Posterior cingulate gyrus (tissue), 11 donors: ENCODE measurements around the gene TSPAN17.

Source experiments
- DNase-seq, 10 donors: peaks; one replicate each; pipeline versions ENCODE4 v3.0.0 to v3.0.0-alpha.2; 2020 to 2021; ENCODE audit warnings: mixed read lengths in 3 of 10
- intact Hi-C: fragments of 100-400 bp; cut with DNase I; formaldehyde crosslinking; loops from one replicate; pipeline ENCODE4 v1.15.1; 2023

TSPAN17 gene

GRCh38 chr5:176674799-176675198 lies 27.5 kb downstream of the TSPAN17 start:
- intact Hi-C loops, result no loop called here
- peak in 2 of 10 donors; percentile 23 to 39 for DNase-seq

- intact Hi-C loops, result no loop called here
- DNase-seq, result peak in 3 of 10 donors; percentile 42 to 74 (median 55)
Observed at GRCh38 chr5:176675676-176676360, 28.5 kb downstream of the TSPAN17 start.

- peak in 3 of 10 donors; percentile 20 to 47 (median 42) for DNase-seq
- intact Hi-C loops, result no loop called here
Observed at GRCh38 chr5:176676361-176676824, 29.1 kb downstream of the TSPAN17 start.

GRCh38 chr5:176677209-176677939 lies 30.1 kb downstream of the TSPAN17 start:
- DNase-seq, result peak in 3 of 10 donors; percentile 27 to 90 (median 82)
- intact Hi-C loops, result no loop called here

- DNase-seq, result peak in 2 of 10 donors; percentile 60 to 71
- intact Hi-C loops, result no loop called here
Observed at GRCh38 chr5:176678584-176678983, 31.3 kb downstream of the TSPAN17 start.

- intact Hi-C loops, result no loop called here
- peak in 2 of 10 donors; percentile 77 to 80 for DNase-seq
Observed at GRCh38 chr5:176679365-176680225, 32.3 kb downstream of the TSPAN17 start.

- intact Hi-C loops, result no loop called here
- peak in 2 of 10 donors; percentile 58 to 76 for DNase-seq
Observed at GRCh38 chr5:176680226-176680563, 32.9 kb downstream of the TSPAN17 start.

GRCh38 chr5:176682016-176682531 lies 34.8 kb downstream of the TSPAN17 start:
- intact Hi-C loops, result no loop called here
- peak in 2 of 10 donors; percentile 25 to 54 for DNase-seq

- intact Hi-C loops, result no loop called here
- no peak for DNase-seq
Observed at GRCh38 chr5:176685010-176685409, 37.7 kb downstream of the TSPAN17 start.

GRCh38 chr5:176687247-176687646 lies 40.0 kb downstream of the TSPAN17 start:
- intact Hi-C loops, result no loop called here
- DNase-seq, result peak in 2 of 10 donors; percentile 77 to 79

- intact Hi-C loops, result no loop called here
- DNase-seq, result peak in 2 of 10 donors; percentile 56 to 74
Observed at GRCh38 chr5:176687881-176688280, 40.6 kb downstream of the TSPAN17 start.

- DNase-seq, result peak in 2 of 10 donors; percentile 45
- intact Hi-C loops, result no loop called here
Observed at GRCh38 chr5:176690911-176691310, 43.6 kb downstream of the TSPAN17 start.

- DNase-seq, result peak in 2 of 10 donors; percentile 53 to 54
- intact Hi-C loops, result no loop called here
Observed at GRCh38 chr5:176691524-176691923, 44.2 kb downstream of the TSPAN17 start.

GRCh38 chr5:176692326-176692725 lies 45.0 kb downstream of the TSPAN17 start:
- peak in 1 of 10 donors; percentile 42 for DNase-seq
- intact Hi-C loops, result no loop called here

- intact Hi-C loops, result no loop called here
- peak in 2 of 10 donors; percentile 49 to 69 for DNase-seq
Observed at GRCh38 chr5:176692839-176693476, 45.7 kb downstream of the TSPAN17 start.

- DNase-seq, result peak in 2 of 10 donors; percentile 39 to 79
- intact Hi-C loops, result no loop called here
Observed at GRCh38 chr5:176693477-176693851, 46.2 kb downstream of the TSPAN17 start.

GRCh38 chr5:176694146-176694545 lies 46.9 kb downstream of the TSPAN17 start:
- peak in 2 of 10 donors; percentile 59 to 65 for DNase-seq
- intact Hi-C loops, result no loop called here

GRCh38 chr5:176694631-176695030 lies 47.3 kb downstream of the TSPAN17 start:
- peak in 2 of 10 donors; percentile 71 for DNase-seq
- intact Hi-C loops, result no loop called here

- intact Hi-C loops, result no loop called here
- peak in 1 of 10 donors; percentile 69 for DNase-seq
Observed at GRCh38 chr5:176695073-176695472, 47.8 kb downstream of the TSPAN17 start.
